SK-N-SH treated with all-trans-retinoic acid at 6 μM for 48 hours (cell line): Measurements from ENCODE around the gene HPCAL1.

Experiments
- BACH2 ChIP-seq: fragments of 250-450 bp; sonication (Bioruptor Pico); IDR thresholded peaks from 2 replicates; pipeline ENCODE4 v1.9.0; 2021; ENCODE audit warnings: mild to moderate bottlenecking, borderline replicate concordance
- CREB5 ChIP-seq: fragments of 250-450 bp; sonication (Bioruptor Pico); IDR thresholded peaks from 2 replicates; pipeline ENCODE4 v1.5.1; 2020; ENCODE audit warnings: low read depth, mild to moderate bottlenecking, moderate library complexity
- CSDC2 ChIP-seq: fragments of 250-450 bp; sonication (Bioruptor Pico); IDR thresholded peaks from 2 replicates; pipeline ENCODE4 v1.5.0; 2020; ENCODE audit warnings: mild to moderate bottlenecking, moderate library complexity
- ESRRG ChIP-seq: fragments of 250-450 bp; sonication (Bioruptor Pico); IDR thresholded peaks from 2 replicates; pipeline ENCODE4 v1.6.1; 2021; ENCODE audit warnings: mild to moderate bottlenecking
- GLIS3 ChIP-seq: fragments of 250-450 bp; sonication (Bioruptor Pico); IDR thresholded peaks from 2 replicates; pipeline ENCODE4 v1.5.0; 2020; ENCODE audit warnings: mild to moderate bottlenecking, moderate library complexity
- PATZ1 ChIP-seq: fragments of 250-450 bp; sonication (Bioruptor Pico); IDR thresholded peaks from 2 replicates; pipeline ENCODE4 v1.8.0; 2020; ENCODE audit warnings: mild to moderate bottlenecking, moderate library complexity, borderline replicate concordance
- RARB ChIP-seq: fragments of 250-450 bp; sonication (Bioruptor Pico); IDR thresholded peaks from 2 replicates; pipeline ENCODE4 v1.8.0; 2021; ENCODE audit warnings: mild to moderate bottlenecking, moderate library complexity
- ZFP30 ChIP-seq: fragments of 450-650 bp; formaldehyde crosslinking; IDR thresholded peaks from 2 replicates; pipeline ENCODE4 v1.5.0; 2022; ENCODE audit warnings: mild to moderate bottlenecking, moderate library complexity
- ZNF565 ChIP-seq: fragments of 450-650 bp; formaldehyde crosslinking; conservative IDR thresholded peaks from 2 replicates; pipeline ENCODE4 v1.5.0; 2020; ENCODE audit warnings: low read depth, mild to moderate bottlenecking, moderate library complexity
- ZNF70 ChIP-seq: fragments of 450-650 bp; formaldehyde crosslinking; IDR thresholded peaks from 2 replicates; pipeline ENCODE4 v1.5.0; 2020; ENCODE audit warnings: mild to moderate bottlenecking, moderate library complexity

GRCh38 chr2:10300328-10300920 lies 2.3 kb upstream of the HPCAL1 start:
- TF ChIP-seq GLIS3 (no peak), PATZ1 (CRISPR knock-in tag) (no peak), RARB (no peak), ZFP30 (no peak), BACH2 (CRISPR knock-in tag) (no peak), ZNF565 (CRISPR knock-in tag) (no peak), ZNF70 (no peak), CREB5 (CRISPR knock-in tag) (no peak), ESRRG (CRISPR knock-in tag) (no peak), CSDC2 (CRISPR knock-in tag) (no peak)
